ENCODE results near the gene STK17B. TPM values are rescaled to one million over a fixed set of nuclear protein-coding genes. Genes with fewer than 3 reads are reported as not detected.

STK17B gene
- total and polyA plus RNA-seq, 9 of the 15 experiments (the other 6 are each of a cell fraction or from before 2014, with no cell fraction given), result 2.3 to 17.7 (median 8.5) TPM

- TF ChIP-seq KAT2B (IDR thresholded peaks at IDR 0.05; ENCODE audit: low read depth, low read length), result no peak
- TF ChIP-seq THRB (CRISPR knock-in tag; conservative IDR thresholded peaks at IDR 0.05), result no peak
- TF ChIP-seq CCNT2 (IDR thresholded peaks at IDR 0.05; ENCODE audit: borderline replicate concordance, extremely low read depth, insufficient read length, low read depth, low read length), result peak; percentile 63
- TF ChIP-seq EP300 (IDR thresholded peaks at IDR 0.05; ENCODE audit: low read length), result peak; percentile 69; the same call in 1 of the 2 replicates
- no peak for TF ChIP-seq KLF6 (CRISPR knock-in tag; IDR thresholded peaks at IDR 0.05; ENCODE audit: borderline replicate concordance)
- peak; percentile 88 for TF ChIP-seq POLR2AphosphoS5 (IDR thresholded peaks at IDR 0.05; ENCODE audit: control insufficient read depth, insufficient read depth, low read depth, low read length)
- no peak for TF ChIP-seq PPARD (CRISPR knock-in tag; IDR thresholded peaks at IDR 0.05)
- TF ChIP-seq ZNF639 (CRISPR knock-in tag; conservative IDR thresholded peaks at IDR 0.05 in 1 of 2, IDR thresholded peaks at IDR 0.05 in 1 of 2), result peak in 1 of 2 experiments; percentile 29; a peak in 1 of 4 replicates
- TF ChIP-seq MAZ (CRISPR knock-in tag; conservative IDR thresholded peaks at IDR 0.05 in 1 of 2, IDR thresholded peaks at IDR 0.05 in 1 of 2), result 0 out of 4 replicates have a peak, but pooled peaks of 1 of the 2 experiments have one; percentile 18
- no peak; the same call in 1 of the 2 replicates for TF ChIP-seq ELF1 (tag; IDR thresholded peaks at IDR 0.05)
- peak; percentile 27 for TF ChIP-seq NEUROD1 (IDR thresholded peaks at IDR 0.05; ENCODE audit: borderline replicate concordance, low read depth, low read length, partially characterized antibody)
- peak; percentile 67 to 73; a peak in 2 of 4 replicates for TF ChIP-seq TRIM24 (IDR thresholded peaks at IDR 0.05)
- no peak for TF ChIP-seq CSDE1 (IDR thresholded peaks at IDR 0.05)
- TF ChIP-seq ZNF174 (CRISPR knock-in tag; IDR thresholded peaks at IDR 0.05), result no peak
- TF ChIP-seq NONO (IDR thresholded peaks at IDR 0.05; ENCODE audit: low read depth in 2 of 2, low read length in 1 of 2), result 0 out of 4 replicates have a peak, but pooled peaks of 1 of the 2 experiments have one; percentile 9
- TF ChIP-seq E2F4 (CRISPR knock-in tag; IDR thresholded peaks at IDR 0.05; ENCODE audit: low read depth), result no peak
- TF ChIP-seq PKNOX1 (IDR thresholded peaks at IDR 0.05), result peak; percentile 6; the same call in 1 of the 2 replicates
- TF ChIP-seq EZH2 (IDR thresholded peaks at IDR 0.05; ENCODE audit: borderline replicate concordance, low read depth, low read length), result no peak
- no peak for TF ChIP-seq ATF7 (IDR thresholded peaks at IDR 0.05)
- TF ChIP-seq NKRF (IDR thresholded peaks at IDR 0.05; ENCODE audit: borderline replicate concordance), result no peak
Observed at GRCh38 chr2:196177124-196177523, 5.7 kb upstream of the STK17B start (continued).
